ENCODE data around the gene SMURF2. TPM values are rescaled to one million over a fixed set of nuclear protein-coding genes. Genes with fewer than 3 reads are reported as not detected.

The SMURF2 gene
- total RNA-seq, 1 donor = 90.5 TPM

GRCh38 chr17:64531955-64532371 is 130.1 kb downstream of the SMURF2 start:
- H2AFZ ChIP-seq (ENCODE audit: low read length) = no peak overlapping the region
- H3K9me3 ChIP-seq (ENCODE audit: low read depth, low read length) = no peaks in the 10 kb centered on the region
- no peaks in the 10 kb centered on the region for H3K27me3 ChIP-seq (ENCODE audit: insufficient read depth, low read length)
- no peak overlapping the region for H3K4me3 ChIP-seq (ENCODE audit: insufficient read depth, low read length)
- peaks cover 3% of the 10 kb centered on the region for H4K20me1 ChIP-seq (ENCODE audit: insufficient read depth, low read length)
- peaks cover 8% of the 10 kb centered on the region for H3K4me1 ChIP-seq (ENCODE audit: insufficient read depth, low read length)
- DNase-seq (ENCODE audit: insufficient read length, low spot score, missing footprints) = no peak
- peak overlapping the region; percentile 24 for H3K27ac ChIP-seq (ENCODE audit: low read depth, low read length)
- no peak for TF ChIP-seq CTCF (IDR thresholded peaks at IDR 0.05; ENCODE audit: extremely low read depth, low read depth, low read length)
- no peak overlapping the region for H3K4me2 ChIP-seq (ENCODE audit: insufficient read depth, low read length)
- H3K79me2 ChIP-seq (ENCODE audit: insufficient read depth, low read length) = no peaks in the 10 kb centered on the region
- peaks cover 88% of the 10 kb centered on the region for H3K36me3 ChIP-seq (ENCODE audit: insufficient read depth, low read length)

GRCh38 chr17:64529221-64529620 is 132.9 kb downstream of the SMURF2 start:
- H3K27ac ChIP-seq (ENCODE audit: low read depth, low read length) = no peak overlapping the region
- no peaks in the 10 kb centered on the region for H3K9me3 ChIP-seq (ENCODE audit: low read depth, low read length)
- peaks cover 3% of the 10 kb centered on the region for H4K20me1 ChIP-seq (ENCODE audit: insufficient read depth, low read length)
- TF ChIP-seq CTCF (IDR thresholded peaks at IDR 0.05; ENCODE audit: extremely low read depth, low read depth, low read length) = no peak
- H3K36me3 ChIP-seq (ENCODE audit: insufficient read depth, low read length) = peaks cover 85% of the 10 kb centered on the region
- no peak for DNase-seq (ENCODE audit: insufficient read length, low spot score, missing footprints)
- H3K27me3 ChIP-seq (ENCODE audit: insufficient read depth, low read length) = no peaks in the 10 kb centered on the region
- no peak overlapping the region for H3K4me3 ChIP-seq (ENCODE audit: insufficient read depth, low read length)
- no peaks in the 10 kb centered on the region for H3K79me2 ChIP-seq (ENCODE audit: insufficient read depth, low read length)
- H2AFZ ChIP-seq (ENCODE audit: low read length) = no peak overlapping the region
- peaks cover 8% of the 10 kb centered on the region for H3K4me1 ChIP-seq (ENCODE audit: insufficient read depth, low read length)
- H3K4me2 ChIP-seq (ENCODE audit: insufficient read depth, low read length) = no peak overlapping the region

- peaks cover 85% of the 10 kb centered on the region for H3K36me3 ChIP-seq (ENCODE audit: insufficient read depth, low read length)
- H3K4me2 ChIP-seq (ENCODE audit: insufficient read depth, low read length) = no peak overlapping the region
- no peak for TF ChIP-seq CTCF (IDR thresholded peaks at IDR 0.05; ENCODE audit: extremely low read depth, low read depth, low read length)
- no peak for DNase-seq (ENCODE audit: insufficient read length, low spot score, missing footprints)
- no peaks in the 10 kb centered on the region for H3K27me3 ChIP-seq (ENCODE audit: insufficient read depth, low read length)
- H2AFZ ChIP-seq (ENCODE audit: low read length) = no peak overlapping the region
- H4K20me1 ChIP-seq (ENCODE audit: insufficient read depth, low read length) = peaks cover 3% of the 10 kb centered on the region
- H3K4me3 ChIP-seq (ENCODE audit: insufficient read depth, low read length) = no peak overlapping the region
- no peak overlapping the region for H3K27ac ChIP-seq (ENCODE audit: low read depth, low read length)
- peaks cover 8% of the 10 kb centered on the region for H3K4me1 ChIP-seq (ENCODE audit: insufficient read depth, low read length)
- no peaks in the 10 kb centered on the region for H3K79me2 ChIP-seq (ENCODE audit: insufficient read depth, low read length)
- no peaks in the 10 kb centered on the region for H3K9me3 ChIP-seq (ENCODE audit: low read depth, low read length)
Observed at GRCh38 chr17:64527914-64528313, 134.2 kb downstream of the SMURF2 start.

- H3K4me2 ChIP-seq (ENCODE audit: insufficient read depth, low read length) = no peak overlapping the region
- TF ChIP-seq CTCF (IDR thresholded peaks at IDR 0.05; ENCODE audit: extremely low read depth, low read depth, low read length) = no peak
- no peaks in the 10 kb centered on the region for H3K27me3 ChIP-seq (ENCODE audit: insufficient read depth, low read length)
- no peak overlapping the region for H2AFZ ChIP-seq (ENCODE audit: low read length)
- H4K20me1 ChIP-seq (ENCODE audit: insufficient read depth, low read length) = peaks cover 4% of the 10 kb centered on the region
- peaks cover 8% of the 10 kb centered on the region for H3K4me1 ChIP-seq (ENCODE audit: insufficient read depth, low read length)
- no peaks in the 10 kb centered on the region for H3K9me3 ChIP-seq (ENCODE audit: low read depth, low read length)
- no peak overlapping the region for H3K4me3 ChIP-seq (ENCODE audit: insufficient read depth, low read length)
- peaks cover 63% of the 10 kb centered on the region for H3K36me3 ChIP-seq (ENCODE audit: insufficient read depth, low read length)
- no peak overlapping the region for H3K27ac ChIP-seq (ENCODE audit: low read depth, low read length)
- DNase-seq (ENCODE audit: insufficient read length, low spot score, missing footprints) = no peak
- no peaks in the 10 kb centered on the region for H3K79me2 ChIP-seq (ENCODE audit: insufficient read depth, low read length)
Observed at GRCh38 chr17:64520359-64520758, 141.7 kb downstream of the SMURF2 start.
